H1 (cell line): ENCODE measurements around the gene GPX4. TPM values are rescaled to one million over a fixed set of nuclear protein-coding genes. Genes with fewer than 3 reads are reported as not detected.

ENCODE experiments used
- CTCF ChIA-PET: fragments of 300-600 bp; sonication (Branson Sonifier 250); formaldehyde crosslinking; loops from one replicate; lab custom pipeline; 2021; ENCODE audit not compliant: partially characterized antibody; lab: Charles Lee
- POLR2A ChIA-PET: fragments of 300-600 bp; sonication (Branson Sonifier 250); formaldehyde crosslinking; loops from one replicate; lab custom pipeline; 2021; ENCODE audit warnings: inconsistent platforms; ENCODE audit not compliant: partially characterized antibody; lab: Charles Lee
- DNase-seq, 2 experiments: peaks; one replicate each; pipeline versions ENCODE4 v3.0.0 to v3.0.0-alpha.2; 2010 to 2022; ENCODE audit warnings: low spot score in 2 of 2, low read depth in 1 of 2, mixed read lengths in 1 of 2
- FAIRE-seq: peaks from 2 replicates; lab custom pipeline; 2011; peaks lifted over from hg19 to GRCh38; lab: Jason Lieb, UNC
- H2AFZ ChIP-seq: 2 replicates; pipeline ENCODE4 v1.8.1; 2012; ENCODE audit warnings: low read length, inconsistent platforms
- H2AK5ac ChIP-seq: 2 replicates; pipeline ENCODE4 v1.6.1; 2013; ENCODE audit warnings: low read depth, low read length
- H2BK120ac ChIP-seq: replicated peaks from 2 replicates; pipeline ENCODE3; 2013; ENCODE audit warnings: low read depth, low read length, inconsistent platforms
- H2BK12ac ChIP-seq: 2 replicates; pipeline ENCODE4 v1.6.1; 2013; ENCODE audit warnings: low read depth, low read length
- H2BK15ac ChIP-seq: 2 replicates; pipeline ENCODE4 v1.6.1; 2013; ENCODE audit warnings: low read length
- H2BK20ac ChIP-seq: 2 replicates; pipeline ENCODE4 v1.6.1; 2013; ENCODE audit warnings: low read length
- H2BK5ac ChIP-seq: 2 replicates; pipeline ENCODE4 v1.6.1; 2013; ENCODE audit warnings: low read depth, low read length
- H3K14ac ChIP-seq: 2 replicates; pipeline ENCODE4 v1.6.1; 2013; ENCODE audit warnings: inconsistent platforms; ENCODE audit not compliant: insufficient read length
- H3K18ac ChIP-seq: 2 replicates; pipeline ENCODE4 v1.6.1; 2013; ENCODE audit warnings: low read length; ENCODE audit errors: extremely low read depth
- H3K23ac ChIP-seq: 2 replicates; pipeline ENCODE4 v1.6.1; 2013; ENCODE audit warnings: inconsistent platforms; ENCODE audit not compliant: insufficient read length
- H3K23me2 ChIP-seq: 2 replicates; pipeline ENCODE4 v1.6.1; 2013; ENCODE audit warnings: low read depth, low read length
- H3K27ac ChIP-seq: 2 replicates; pipeline ENCODE4 v1.6.1; 2011; ENCODE audit warnings: low read depth, low read length, inconsistent platforms
- H3K27me3 ChIP-seq, 4 experiments: replicated peaks in 1 of 4; 1 replicate in 1 of 4; 2 replicates in 3 of 4; pipeline versions ENCODE4 v1.6.1 to v1.8.1; 2011 to 2013; ENCODE audit warnings: low read length in 3 of 4, mild to moderate bottlenecking in 3 of 4, inconsistent platforms in 2 of 4, mixed read lengths in 2 of 4, moderate library complexity in 1 of 4; ENCODE audit not compliant: control insufficient read depth in 3 of 4, insufficient read depth in 3 of 4; ENCODE audit errors: extremely low read depth in 1 of 4
- H3K36me3 ChIP-seq, 4 experiments: 2 replicates each; pipeline versions ENCODE4 v1.6.1 to v1.8.1; 2011 to 2013; ENCODE audit warnings: mild to moderate bottlenecking in 4 of 4, low read length in 3 of 4, moderate library complexity in 2 of 4, control low read depth in 1 of 4, inconsistent platforms in 1 of 4; ENCODE audit not compliant: insufficient read depth in 4 of 4, control insufficient read depth in 2 of 4
- H3K4ac ChIP-seq: replicated peaks from 2 replicates; pipeline ENCODE3; 2013; ENCODE audit warnings: low read length, low read depth, mixed read lengths, inconsistent platforms; ENCODE audit not compliant: insufficient read length
- H3K4me1 ChIP-seq, 4 experiments: replicated peaks in 1 of 4; 1 replicate in 1 of 4; 2 replicates in 3 of 4; pipeline versions ENCODE4 v1.6.1 to v1.8.1; 2011 to 2013; ENCODE audit warnings: low read length in 3 of 4, inconsistent platforms in 2 of 4, mixed read lengths in 1 of 4; ENCODE audit not compliant: insufficient read depth in 4 of 4, control insufficient read depth in 3 of 4
- H3K4me2 ChIP-seq, 2 experiments: 2 replicates each; pipeline versions ENCODE4 v1.6.1 to v1.8.1; 2011 to 2013; ENCODE audit warnings: low read depth in 2 of 2, low read length in 2 of 2, control low read depth in 1 of 2, inconsistent platforms in 1 of 2, mild to moderate bottlenecking in 1 of 2; ENCODE audit not compliant: insufficient read depth in 1 of 2
- H3K4me3 ChIP-seq, 4 experiments: fragments of 200-600, 300-600 bp in 1 of 4; sonication (generic), shearing (Covaris generic), sonication (Bioruptor Twin) in 1 of 4; 2 replicates each; pipeline versions ENCODE4 v1.5.1 to v1.8.1; 2011 to 2016; ENCODE audit warnings: low read length in 4 of 4, low read depth in 3 of 4, control low read depth in 2 of 4, inconsistent platforms in 2 of 4, mild to moderate bottlenecking in 2 of 4, mixed read lengths in 1 of 4, moderate library complexity in 1 of 4; ENCODE audit not compliant: insufficient read depth in 2 of 4; ENCODE audit errors: extremely low read depth in 1 of 4
- H3K56ac ChIP-seq: replicated peaks from 2 replicates; pipeline ENCODE3; 2013; ENCODE audit warnings: low read depth, mild to moderate bottlenecking, mixed read lengths, low read length, inconsistent platforms; ENCODE audit not compliant: insufficient read length
- H3K79me1 ChIP-seq: 2 replicates; pipeline ENCODE4 v1.6.1; 2013; ENCODE audit warnings: low read depth, low read length, control low read depth
- H3K79me2 ChIP-seq, 2 experiments: 2 replicates each; pipeline versions ENCODE4 v1.6.1 to v1.8.1; 2012 to 2013; ENCODE audit warnings: low read length in 2 of 2, mild to moderate bottlenecking in 2 of 2, inconsistent platforms in 1 of 2; ENCODE audit not compliant: insufficient read depth in 2 of 2, control insufficient read depth in 1 of 2
- H3K9ac ChIP-seq, 4 experiments: replicated peaks in 1 of 4; 1 replicate in 1 of 4; 2 replicates in 3 of 4; pipeline versions ENCODE4 v1.6.1 to v1.8.1; 2011 to 2013; ENCODE audit warnings: low read depth in 3 of 4, low read length in 3 of 4, control low read depth in 2 of 4, mild to moderate bottlenecking in 2 of 4, moderate library complexity in 2 of 4, inconsistent platforms in 1 of 4; ENCODE audit errors: extremely low read depth in 1 of 4
- H3K9me3 ChIP-seq, 2 experiments: 2 replicates each; pipeline versions ENCODE4 v1.6.1 to v1.8.1; 2012 to 2013; ENCODE audit warnings: mild to moderate bottlenecking in 2 of 2, moderate library complexity in 2 of 2, control low read depth in 1 of 2, inconsistent platforms in 1 of 2, low read depth in 1 of 2, low read length in 1 of 2, mixed read lengths in 1 of 2; ENCODE audit not compliant: insufficient read depth in 2 of 2
- H4K20me1 ChIP-seq, 2 experiments: replicated peaks in 1 of 2; 2 replicates each; pipeline versions ENCODE3 to v1.8.1; 2011 to 2013; ENCODE audit warnings: inconsistent platforms in 2 of 2, low read length in 2 of 2, mild to moderate bottlenecking in 1 of 2; ENCODE audit not compliant: insufficient read depth in 2 of 2, control insufficient read depth in 1 of 2
- H4K5ac ChIP-seq: 2 replicates; pipeline ENCODE4 v1.6.1; 2013; ENCODE audit warnings: low read length, low read depth, mixed read lengths, inconsistent platforms; ENCODE audit not compliant: insufficient read length
- H4K8ac ChIP-seq: 2 replicates; pipeline ENCODE4 v1.8.0; 2013; ENCODE audit warnings: mild to moderate bottlenecking, moderate library complexity, low read length, inconsistent platforms; ENCODE audit not compliant: insufficient read depth; ENCODE audit errors: extremely low read depth
- H4K91ac ChIP-seq: replicated peaks from 2 replicates; pipeline ENCODE3; 2013; ENCODE audit warnings: low read length, mixed read lengths, inconsistent platforms; ENCODE audit not compliant: insufficient read length
- CHD2 ChIP-seq: IDR thresholded peaks from 2 replicates; pipeline ENCODE4 v1.6.1; 2012; ENCODE audit warnings: low read length, improper control_type of control experiment
- CREB1 ChIP-seq: IDR thresholded peaks from 2 replicates; pipeline ENCODE4 v1.6.1; 2012; ENCODE audit warnings: inconsistent platforms
- RAD21 ChIP-seq, 2 experiments: IDR thresholded peaks in 1 of 2; conservative IDR thresholded peaks in 1 of 2; 2 replicates each; pipeline ENCODE4 v1.6.1; 2011; ENCODE audit warnings: low read depth in 2 of 2, low read length in 2 of 2, improper control_type of control experiment in 1 of 2, inconsistent platforms in 1 of 2, mild to moderate bottlenecking in 1 of 2, moderate library complexity in 1 of 2
- SAP30 ChIP-seq: fragments of 300-600 bp; sonication (generic); IDR thresholded peaks from 2 replicates; pipeline ENCODE4 v1.7.1; 2012; ENCODE audit warnings: low read length, moderate library complexity, mild to moderate bottlenecking, inconsistent platforms; ENCODE audit not compliant: insufficient read depth, insufficient replicate concordance
- TBP ChIP-seq: IDR thresholded peaks from 2 replicates; pipeline ENCODE4 v1.6.1; 2011; ENCODE audit warnings: low read depth, low read length, improper control_type of control experiment
- YY1 ChIP-seq: IDR thresholded peaks from 2 replicates; pipeline ENCODE4 v1.6.1; 2011; ENCODE audit warnings: low read depth, mild to moderate bottlenecking, low read length
- WGBS, 2 experiments: shearing (Covaris generic) in 1 of 2; methylation state at CpG; one replicate each; pipeline versions ENCODE4 v1.1.6 to v1.1.7; 2013 to 2015; ENCODE audit warnings: low lambda C conversion rate in 2 of 2, mixed read lengths in 2 of 2, inconsistent platforms in 1 of 2, low coverage in 1 of 2, missing lambda C conversion rate in 1 of 2; ENCODE audit not compliant: insufficient replicate concordance in 2 of 2, insufficient coverage in 1 of 2, insufficient read length in 1 of 2; ENCODE audit errors: extremely low coverage in 1 of 2, missing lambda C conversion rate in 1 of 2; 5-methylcytosine and 5-hydroxymethylcytosine counted together
- polyA plus RNA-seq, 7 experiments: library from polyadenylated mRNA; depleted of rRNA in 3 of 7; stranded (reverse) in 5 of 7; unstranded in 2 of 7; fragments of >200 nt in 5 of 7; fragments of 200-250 nt in 2 of 7; gene quantifications; 1 replicate in 5 of 7; 2 replicates in 1 of 7; 4 replicates in 1 of 7; pipeline versions ENCODE4 v1.2.1 to v1.2.3, GENCODE V29; 2011 to 2013; ENCODE audit warnings: missing spikeins in 2 of 7, mixed read lengths in 2 of 7
- total RNA-seq: library from RNA; stranded (reverse); fragmentation: NEBNext Ultra II Directional; extraction: Animal tissue kit (Norgen Biotek cat#: 25700); gene quantifications from 2 replicates; pipeline ENCODE4 v1.2.1, GENCODE V29; 2021

GPX4 gene
- total and polyA plus RNA-seq, 2 of the 8 experiments (the other 6 are each of a cell fraction or from before 2014, with no cell fraction given), result 342 to 693 TPM

GRCh38 chr19:1069009-1069779 lies 34.6 kb upstream of the GPX4 start:
- no peak for FAIRE-seq
- H3K4me3 ChIP-seq, result no peak overlapping the region
- H3K27me3 ChIP-seq, result peaks cover 0 to 30% (median 18%) of the 10 kb centered on the region in 4 experiments; a peak in 5 of 7 replicates

More at GRCh38 chr19:1069009-1069779, 34.6 kb upstream of the GPX4 start:
- H2AK5ac ChIP-seq, result peak overlapping the region; percentile 65; the same call in 1 of the 2 replicates
- H3K27ac ChIP-seq, result no peak overlapping the region
- no peak overlapping the region for H3K23ac ChIP-seq
- WGBS, 2 experiments, result 86% methylated on average over 24 of the region's 25 CpGs; no CpG with 5 or more reads in 1 of the 2 experiments
- H2AFZ ChIP-seq, result no peak overlapping the region
- TF ChIP-seq TBP (no peak), CHD2 (no peak), SAP30 (no peak), YY1 (no peak), RAD21 (IDR thresholded peaks at IDR 0.05 in 1 of 2, conservative IDR thresholded peaks at IDR 0.05 in 1 of 2; ENCODE audit: low read depth in 2 of 2, low read length in 2 of 2) (no peak), CREB1 (no peak)
- H3K36me3 ChIP-seq, result peaks cover 0 to 6% (median 0%) of the 10 kb centered on the region in 4 experiments; a peak in 1 of 8 replicates
- ChIA-PET CTCF (interaction anchor here (0.7 to 1.9 kb wide), 2 partner anchors 16 to 119 kb away, joined by 3 to 7 read pairs; no protein-coding TSS in a partner anchor), POLR2A (interaction anchor here (1.1 to 7.1 kb wide), 4 partner anchors 11 to 200 kb away, joined by 3 to 72 read pairs (median 50); partner anchors contain the start of gene CIRBP)
- H2BK15ac ChIP-seq, result no peak overlapping the region
- H4K5ac ChIP-seq, result no peak overlapping the region
- H2BK12ac ChIP-seq, result no peak overlapping the region
- peaks cover 14% of the 10 kb centered on the region; the same call in 1 of the 2 replicates for H3K23me2 ChIP-seq
- no peak overlapping the region for H3K4ac ChIP-seq
- H3K79me1 ChIP-seq, result peaks cover 5% of the 10 kb centered on the region
- no peak overlapping the region for H2BK120ac ChIP-seq
- H3K18ac ChIP-seq, result no peak overlapping the region
- H3K9ac ChIP-seq, result no peak overlapping the region
- peaks cover 1 to 13% of the 10 kb centered on the region in 2 experiments for H4K20me1 ChIP-seq
- H2BK5ac ChIP-seq, result no peak overlapping the region
- no peak overlapping the region for H4K8ac ChIP-seq
- H3K79me2 ChIP-seq, result no peaks in the 10 kb centered on the region
- no peaks in the 10 kb centered on the region; a peak in 1 of 4 replicates for H3K9me3 ChIP-seq
- H3K4me2 ChIP-seq, result no peak overlapping the region
- H3K14ac ChIP-seq, result no peak overlapping the region
- no peak overlapping the region for H4K91ac ChIP-seq
- DNase-seq, result no peak
- peaks cover 0 to 29% (median 17%) of the 10 kb centered on the region in 4 experiments; a peak in 6 of 7 replicates for H3K4me1 ChIP-seq
- no peak overlapping the region for H3K56ac ChIP-seq
- H2BK20ac ChIP-seq, result no peak overlapping the region
